HL-60 (cell line): ENCODE measurements around the gene SFXN5.

Experiments used
- POLR2AphosphoS5 ChIP-seq: IDR thresholded peaks from 2 replicates; pipeline ENCODE4 v1.6.1; 2012; ENCODE audit warnings: low read depth
- TF ChIP-seq, protein P1 (sequence below): IDR thresholded peaks from one replicate; pipeline ENCODE4 v1.5.1; 2011; ENCODE audit warnings: low read length, control low read depth, inconsistent platforms; ENCODE audit not compliant: insufficient read depth

DNA sequence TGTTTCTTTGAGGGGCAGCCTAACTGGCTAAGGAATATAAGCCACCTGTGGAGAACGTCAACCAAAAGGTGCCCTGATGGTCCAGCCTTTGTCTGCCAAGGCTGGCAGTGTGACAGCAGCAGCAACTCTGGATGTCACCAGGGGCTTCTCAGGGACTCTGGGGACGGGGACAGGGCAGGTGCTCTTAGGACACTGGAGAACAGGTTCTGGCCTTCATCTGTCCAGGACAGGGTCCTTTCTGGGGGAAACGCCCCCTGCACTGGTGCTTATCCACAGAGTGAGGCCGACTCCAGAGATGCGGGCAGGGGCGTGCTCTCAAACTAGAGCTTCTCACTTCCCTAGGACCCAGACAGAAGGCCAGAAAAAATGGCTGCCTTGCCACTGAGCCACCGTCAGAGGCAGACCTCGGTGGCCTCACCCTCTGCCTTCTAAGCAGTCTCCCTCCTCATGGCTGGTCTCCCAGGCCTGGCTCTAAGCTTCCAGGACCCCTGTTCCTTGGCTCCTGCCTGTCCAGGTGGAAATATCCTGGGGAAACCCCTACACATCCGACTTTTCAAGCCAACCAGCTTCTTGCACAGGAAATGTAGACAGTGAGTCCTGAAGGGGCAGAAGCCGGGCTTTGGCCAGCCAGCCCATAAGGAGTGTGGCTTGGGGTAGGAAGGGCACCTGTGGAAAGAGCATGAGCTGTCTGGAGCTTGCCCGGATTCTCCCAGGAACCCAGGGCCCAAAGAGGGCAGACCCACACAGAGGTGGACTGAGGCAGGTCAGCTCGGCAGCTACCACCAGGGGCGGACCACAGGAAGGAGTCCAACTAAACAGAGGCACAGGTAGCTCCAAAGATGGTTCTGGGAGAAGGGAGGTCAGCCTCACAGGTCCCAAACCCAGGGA is 11.3 kb upstream of the SFXN5 start:
- TF ChIP-seq, protein P1, sequence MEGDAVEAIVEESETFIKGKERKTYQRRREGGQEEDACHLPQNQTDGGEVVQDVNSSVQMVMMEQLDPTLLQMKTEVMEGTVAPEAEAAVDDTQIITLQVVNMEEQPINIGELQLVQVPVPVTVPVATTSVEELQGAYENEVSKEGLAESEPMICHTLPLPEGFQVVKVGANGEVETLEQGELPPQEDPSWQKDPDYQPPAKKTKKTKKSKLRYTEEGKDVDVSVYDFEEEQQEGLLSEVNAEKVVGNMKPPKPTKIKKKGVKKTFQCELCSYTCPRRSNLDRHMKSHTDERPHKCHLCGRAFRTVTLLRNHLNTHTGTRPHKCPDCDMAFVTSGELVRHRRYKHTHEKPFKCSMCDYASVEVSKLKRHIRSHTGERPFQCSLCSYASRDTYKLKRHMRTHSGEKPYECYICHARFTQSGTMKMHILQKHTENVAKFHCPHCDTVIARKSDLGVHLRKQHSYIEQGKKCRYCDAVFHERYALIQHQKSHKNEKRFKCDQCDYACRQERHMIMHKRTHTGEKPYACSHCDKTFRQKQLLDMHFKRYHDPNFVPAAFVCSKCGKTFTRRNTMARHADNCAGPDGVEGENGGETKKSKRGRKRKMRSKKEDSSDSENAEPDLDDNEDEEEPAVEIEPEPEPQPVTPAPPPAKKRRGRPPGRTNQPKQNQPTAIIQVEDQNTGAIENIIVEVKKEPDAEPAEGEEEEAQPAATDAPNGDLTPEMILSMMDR: no peak
- no peak for TF ChIP-seq POLR2AphosphoS5
